IMR-90 (cell line): ENCODE data around the gene BCL2L11. TPM values are rescaled to one million over a fixed set of nuclear protein-coding genes. Genes with fewer than 3 reads are reported as not detected.

Experiments
- ATAC-seq: fragments of 200-7000 bp; cut with Tn5 transposase; 2 replicates; pipeline ENCODE4 v1.9.1; 2020; ENCODE audit warnings: low read depth, mild to moderate bottlenecking, moderate library complexity
- BruUV-seq: library from RNA; stranded (reverse); fragments of 400-500 nt; replicated peaks from 2 replicates; lab custom pipeline; 2021; lab: Mats Ljungman, UMichigan
- CTCF ChIA-PET: fragments of 300-600 bp; formaldehyde crosslinking; extraction: SDS; loops from one replicate; lab custom pipeline; 2021; ENCODE audit warnings: antibody characterized with exemption; lab: Yijun Ruan, JAX
- POLR2A ChIA-PET: fragments of 300-600 bp; sonication (Branson Sonifier 250); formaldehyde crosslinking; loops from one replicate; lab custom pipeline; 2022; ENCODE audit warnings: antibody characterized with exemption; ENCODE audit not compliant: unreplicated experiment; lab: Charles Lee
- DNase-seq: peaks from one replicate; pipeline ENCODE4 v3.0.0; 2013
- H2AFZ ChIP-seq: replicated peaks from 2 replicates; pipeline ENCODE3; 2013; ENCODE audit warnings: low read length, mild to moderate bottlenecking; ENCODE audit not compliant: poor library complexity
- H2AK5ac ChIP-seq: 2 replicates; pipeline ENCODE4 v1.6.1; 2013; ENCODE audit warnings: low read depth, low read length, inconsistent platforms
- H2AK9ac ChIP-seq: replicated peaks from 2 replicates; pipeline ENCODE3; 2013; ENCODE audit warnings: mild to moderate bottlenecking, low read depth, low read length, moderate library complexity; ENCODE audit not compliant: poor library complexity
- H2BK120ac ChIP-seq: 2 replicates; pipeline ENCODE4 v1.6.1; 2013; ENCODE audit warnings: low read depth, low read length, inconsistent platforms
- H2BK15ac ChIP-seq: 3 replicates; pipeline ENCODE4 v1.6.1; 2013; ENCODE audit warnings: low read depth, low read length, inconsistent platforms
- H2BK20ac ChIP-seq: 2 replicates; pipeline ENCODE4 v1.6.1; 2013; ENCODE audit warnings: low read depth, mild to moderate bottlenecking, inconsistent platforms, low read length, moderate library complexity
- H2BK5ac ChIP-seq: 2 replicates; pipeline ENCODE4 v1.6.1; 2013; ENCODE audit warnings: mild to moderate bottlenecking, low read depth, low read length, inconsistent platforms; ENCODE audit not compliant: poor library complexity, severe bottlenecking
- H3K14ac ChIP-seq: replicated peaks from 2 replicates; pipeline ENCODE4 v1.6.1; 2013; ENCODE audit warnings: low read depth, low read length, inconsistent platforms
- H3K18ac ChIP-seq: 2 replicates; pipeline ENCODE4 v1.6.1; 2013; ENCODE audit warnings: low read depth, low read length, control low read depth
- H3K23ac ChIP-seq: 2 replicates; pipeline ENCODE4 v1.6.1; 2013; ENCODE audit warnings: low read depth, low read length, inconsistent platforms
- H3K27ac ChIP-seq: 2 replicates; pipeline ENCODE4 v1.5.1; 2013; ENCODE audit warnings: mild to moderate bottlenecking, control low read depth, low read length; ENCODE audit not compliant: insufficient read depth
- H3K27me3 ChIP-seq: 2 replicates; pipeline ENCODE4 v1.6.1; 2013; ENCODE audit warnings: low read length; ENCODE audit not compliant: control insufficient read depth, insufficient read depth
- H3K36me3 ChIP-seq: 2 replicates; pipeline ENCODE4 v1.6.1; 2013; ENCODE audit warnings: low read length, mixed read lengths; ENCODE audit not compliant: control insufficient read depth, insufficient read depth
- H3K4ac ChIP-seq: 2 replicates; pipeline ENCODE4 v1.6.1; 2013; ENCODE audit warnings: low read depth, low read length, inconsistent platforms
- H3K4me1 ChIP-seq: 2 replicates; pipeline ENCODE4 v1.6.1; 2013; ENCODE audit warnings: low read length, mixed read lengths; ENCODE audit not compliant: control insufficient read depth, insufficient read depth
- H3K4me2 ChIP-seq: 2 replicates; pipeline ENCODE4 v1.6.1; 2013; ENCODE audit warnings: low read depth, mild to moderate bottlenecking, control low read depth, low read length, moderate library complexity
- H3K4me3 ChIP-seq: 2 replicates; pipeline ENCODE4 v1.5.1; 2013; ENCODE audit warnings: low read depth, mild to moderate bottlenecking, control low read depth, low read length, moderate library complexity; ENCODE audit not compliant: insufficient read depth
- H3K56ac ChIP-seq: 2 replicates; pipeline ENCODE4 v1.6.1; 2013; ENCODE audit warnings: low read length, inconsistent platforms; ENCODE audit not compliant: insufficient read depth; ENCODE audit errors: extremely low read depth
- H3K79me1 ChIP-seq, 2 experiments: 2 replicates each; pipeline ENCODE4 v1.6.1; 2013; ENCODE audit warnings: low read length in 2 of 2, inconsistent platforms in 1 of 2, low read depth in 1 of 2
- H3K9ac ChIP-seq: 2 replicates; pipeline ENCODE4 v1.6.1; 2013; ENCODE audit warnings: low read depth, low read length, control low read depth
- H3K9me1 ChIP-seq: 2 replicates; pipeline ENCODE4 v1.6.1; 2013; ENCODE audit warnings: low read length, inconsistent platforms; ENCODE audit not compliant: insufficient read depth
- H3K9me3 ChIP-seq: 2 replicates; pipeline ENCODE4 v1.6.1; 2013; ENCODE audit warnings: low read length; ENCODE audit not compliant: control insufficient read depth, insufficient read depth
- H4K20me1 ChIP-seq: 2 replicates; pipeline ENCODE4 v1.6.1; 2013; ENCODE audit warnings: low read length, inconsistent platforms; ENCODE audit not compliant: insufficient read depth
- H4K5ac ChIP-seq: 2 replicates; pipeline ENCODE4 v1.6.1; 2013; ENCODE audit warnings: mild to moderate bottlenecking, low read depth, low read length, control low read depth
- H4K8ac ChIP-seq, 2 experiments: 2 replicates each; pipeline ENCODE4 v1.6.1; 2013; ENCODE audit warnings: low read depth in 2 of 2, low read length in 2 of 2, control low read depth in 1 of 2, inconsistent platforms in 1 of 2
- H4K91ac ChIP-seq: 2 replicates; pipeline ENCODE4 v1.6.1; 2013; ENCODE audit warnings: low read depth, low read length, inconsistent platforms; ENCODE audit not compliant: insufficient read depth
- BHLHE40 ChIP-seq: fragments of 150-350 bp; IDR thresholded peaks from 2 replicates; pipeline ENCODE4 v1.6.1; 2016; ENCODE audit warnings: mild to moderate bottlenecking, low read depth, low read length
- CEBPB ChIP-seq: IDR thresholded peaks from 2 replicates; pipeline ENCODE4 v1.6.1; 2012; ENCODE audit warnings: low read depth, low read length, improper control_type of control experiment
- MXI1 ChIP-seq: IDR thresholded peaks from 2 replicates; pipeline ENCODE4 v1.6.1; 2012; ENCODE audit warnings: low read depth, mild to moderate bottlenecking, low read length, moderate library complexity, borderline replicate concordance
- RFX5 ChIP-seq: IDR thresholded peaks from 2 replicates; pipeline ENCODE4 v1.8.0; 2012; ENCODE audit warnings: low read depth, mild to moderate bottlenecking, low read length, moderate library complexity
- whole genome bisulfite sequencing, 2 experiments: methylation state at CpG; one replicate each; pipeline versions ENCODE4 v1.1.5 to v1.1.7; 2013; ENCODE audit warnings: missing lambda C conversion rate in 2 of 2; ENCODE audit not compliant: insufficient read length in 1 of 2; ENCODE audit errors: extremely low coverage in 2 of 2; 5-methylcytosine and 5-hydroxymethylcytosine counted together
- dilution Hi-C: fragments of 300-500 bp; cut with HindIII; formaldehyde crosslinking; loops from one replicate; pipeline ENCODE4 v1.14.3; 2018; ENCODE audit warnings: low sequenced_read_pairs; ENCODE audit not compliant: unreplicated experiment
- in situ Hi-C: fragments of 300-500 bp; cut with MboI; formaldehyde crosslinking; loops from 3 replicates; pipeline ENCODE4 v1.14.3; 2019; ENCODE audit warnings: low sequenced_read_pairs, inconsistent platforms, mixed read lengths
- intact Hi-C: fragments of 100-400 bp; cut with micrococcal nuclease; formaldehyde crosslinking; loops from 2 replicates; pipeline ENCODE4 v1.10.0; 2022
- polyA plus RNA-seq, 3 experiments: library from polyadenylated mRNA; depleted of rRNA; stranded (reverse); fragments of >200 nt; gene quantifications; 2 replicates each; pipeline ENCODE4 v1.2.3, GENCODE V29; 2012; ENCODE audit warnings: low replicate concordance in 1 of 3
- total RNA-seq: library from RNA; depleted of rRNA; stranded (reverse); fragments of >200 nt; gene quantifications from 2 replicates; pipeline ENCODE4 v1.2.3, GENCODE V29; 2012
- TF ChIP-seq, protein P1 (sequence below): fragments of 150-350 bp; IDR thresholded peaks from 2 replicates; pipeline ENCODE4 v1.6.1; 2017; ENCODE audit warnings: mild to moderate bottlenecking, antibody characterized with exemption, low read length, low read depth
- TF ChIP-seq, protein P2 (sequence below): fragments of 150-350 bp; IDR thresholded peaks from 2 replicates; pipeline ENCODE4 v1.6.1; 2016; ENCODE audit warnings: low read depth, mild to moderate bottlenecking, low read length, moderate library complexity, borderline replicate concordance
- TF ChIP-seq, protein P3 (sequence below): conservative IDR thresholded peaks from 2 replicates; pipeline ENCODE4 v1.5.1; 2012; ENCODE audit warnings: mild to moderate bottlenecking, low read depth, low read length, improper control_type of control experiment

Gene BCL2L11
- total and polyA plus RNA-seq, 2 of the 4 experiments (the other 2 are of a cell fraction) = 1.1 to 1.7 TPM

DNA sequence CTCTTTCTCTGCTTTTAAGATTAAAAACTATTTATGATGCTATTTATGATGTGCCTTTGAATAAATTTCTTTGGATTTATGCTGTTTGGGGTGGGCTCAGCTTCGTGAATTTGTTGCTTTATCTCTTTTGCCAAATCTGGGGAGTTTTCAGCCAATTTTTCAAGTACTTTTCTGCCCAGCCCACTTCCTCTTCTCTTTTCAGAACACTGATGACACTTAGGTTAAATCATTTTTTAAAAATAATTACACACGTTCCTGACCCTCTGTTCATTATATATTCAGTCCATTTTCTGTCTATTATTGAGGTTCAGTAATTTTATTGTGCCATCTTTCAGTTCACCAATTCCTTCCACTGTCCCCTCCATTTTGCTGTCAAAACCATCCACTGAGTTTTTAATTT, 14.8 kb upstream of the BCL2L11 start:
- Histone ChIP-seq H3K9me1 (0 out of 2 replicates have a peak, but pooled peaks cover 3% of the 10 kb centered on the region), H2AK5ac (no peak overlapping the region), H3K4ac (no peak overlapping the region), H3K27me3 (peaks cover 27% of the 10 kb centered on the region), H2AFZ (no peak overlapping the region), H3K36me3 (no peaks in the 10 kb centered on the region), H3K4me3 (no peak overlapping the region), H3K4me2 (no peak overlapping the region), H3K4me1 (no peaks in the 10 kb centered on the region), H2BK15ac (no peak overlapping the region), H4K91ac (no peak overlapping the region), H3K9ac (no peak overlapping the region), H2BK20ac (no peak overlapping the region), H4K5ac (no peak overlapping the region), H3K79me1 (no peaks in the 10 kb centered on the region), H3K18ac (no peak overlapping the region), H2BK5ac (no peak overlapping the region), H3K27ac (no peak overlapping the region), H2BK120ac (no peak overlapping the region), H2AK9ac (no peak overlapping the region), H3K56ac (no peak overlapping the region), H3K9me3 (no peaks in the 10 kb centered on the region), H3K14ac (no peak overlapping the region), H4K8ac (no peak overlapping the region), H4K20me1 (no peaks in the 10 kb centered on the region), H3K23ac (no peak overlapping the region)
- intact Hi-C loops (no loop called here), in situ Hi-C loops (no loop called here), dilution Hi-C loops (no loop called here)
- ATAC-seq = no peak
- TF ChIP-seq BHLHE40 (no peak), RFX5 (no peak), CEBPB (no peak), MXI1 (no peak)
- TF ChIP-seq, protein P1, sequence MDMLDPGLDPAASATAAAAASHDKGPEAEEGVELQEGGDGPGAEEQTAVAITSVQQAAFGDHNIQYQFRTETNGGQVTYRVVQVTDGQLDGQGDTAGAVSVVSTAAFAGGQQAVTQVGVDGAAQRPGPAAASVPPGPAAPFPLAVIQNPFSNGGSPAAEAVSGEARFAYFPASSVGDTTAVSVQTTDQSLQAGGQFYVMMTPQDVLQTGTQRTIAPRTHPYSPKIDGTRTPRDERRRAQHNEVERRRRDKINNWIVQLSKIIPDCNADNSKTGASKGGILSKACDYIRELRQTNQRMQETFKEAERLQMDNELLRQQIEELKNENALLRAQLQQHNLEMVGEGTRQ = no peak
- TF ChIP-seq, protein P2, sequence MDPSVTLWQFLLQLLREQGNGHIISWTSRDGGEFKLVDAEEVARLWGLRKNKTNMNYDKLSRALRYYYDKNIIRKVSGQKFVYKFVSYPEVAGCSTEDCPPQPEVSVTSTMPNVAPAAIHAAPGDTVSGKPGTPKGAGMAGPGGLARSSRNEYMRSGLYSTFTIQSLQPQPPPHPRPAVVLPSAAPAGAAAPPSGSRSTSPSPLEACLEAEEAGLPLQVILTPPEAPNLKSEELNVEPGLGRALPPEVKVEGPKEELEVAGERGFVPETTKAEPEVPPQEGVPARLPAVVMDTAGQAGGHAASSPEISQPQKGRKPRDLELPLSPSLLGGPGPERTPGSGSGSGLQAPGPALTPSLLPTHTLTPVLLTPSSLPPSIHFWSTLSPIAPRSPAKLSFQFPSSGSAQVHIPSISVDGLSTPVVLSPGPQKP = no peak
- TF ChIP-seq, protein P3, sequence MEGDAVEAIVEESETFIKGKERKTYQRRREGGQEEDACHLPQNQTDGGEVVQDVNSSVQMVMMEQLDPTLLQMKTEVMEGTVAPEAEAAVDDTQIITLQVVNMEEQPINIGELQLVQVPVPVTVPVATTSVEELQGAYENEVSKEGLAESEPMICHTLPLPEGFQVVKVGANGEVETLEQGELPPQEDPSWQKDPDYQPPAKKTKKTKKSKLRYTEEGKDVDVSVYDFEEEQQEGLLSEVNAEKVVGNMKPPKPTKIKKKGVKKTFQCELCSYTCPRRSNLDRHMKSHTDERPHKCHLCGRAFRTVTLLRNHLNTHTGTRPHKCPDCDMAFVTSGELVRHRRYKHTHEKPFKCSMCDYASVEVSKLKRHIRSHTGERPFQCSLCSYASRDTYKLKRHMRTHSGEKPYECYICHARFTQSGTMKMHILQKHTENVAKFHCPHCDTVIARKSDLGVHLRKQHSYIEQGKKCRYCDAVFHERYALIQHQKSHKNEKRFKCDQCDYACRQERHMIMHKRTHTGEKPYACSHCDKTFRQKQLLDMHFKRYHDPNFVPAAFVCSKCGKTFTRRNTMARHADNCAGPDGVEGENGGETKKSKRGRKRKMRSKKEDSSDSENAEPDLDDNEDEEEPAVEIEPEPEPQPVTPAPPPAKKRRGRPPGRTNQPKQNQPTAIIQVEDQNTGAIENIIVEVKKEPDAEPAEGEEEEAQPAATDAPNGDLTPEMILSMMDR = no peak
- no TSS peak for BruUV-seq
- WGBS, 2 experiments = no CpG with 5 or more reads among the region's 2 CpGs
- ChIA-PET CTCF (no interaction called here), POLR2A (no interaction called here)
- DNase-seq = no peak
